Natural killer cell (primary cell): ENCODE data around the gene UBL5. TPM values are rescaled to one million over a fixed set of nuclear protein-coding genes. Genes with fewer than 3 reads are reported as not detected.

Source experiments
- ATAC-seq, 3 donors: fragments of 150-1000 bp in 2 of 3; fragments of 200-7000 bp in 1 of 3; cut with Tn5 transposase; 1 replicate in 1 of 3; 2 replicates in 2 of 3; pipeline ENCODE4 v1.10.0; 2021; ENCODE audit warnings: mild to moderate bottlenecking in 2 of 3, moderate library complexity in 2 of 3
- DNase-seq, 2 donors: peaks; one replicate each; pipeline versions ENCODE4 v3.0.0 to v3.0.0-alpha.2; 2013 to 2021; ENCODE audit warnings: mixed read lengths in 1 of 2
- H3K27ac ChIP-seq: one replicate; pipeline ENCODE4 v1.5.1; 2013; ENCODE audit warnings: mild to moderate bottlenecking, low read length
- H3K27me3 ChIP-seq: one replicate; pipeline ENCODE4 v1.6.1; 2013; ENCODE audit warnings: low read length; ENCODE audit not compliant: control insufficient read depth, insufficient read depth
- H3K36me3 ChIP-seq: one replicate; pipeline ENCODE4 v1.6.1; 2013; ENCODE audit warnings: low read length; ENCODE audit not compliant: control insufficient read depth, insufficient read depth
- H3K4me1 ChIP-seq: one replicate; pipeline ENCODE4 v1.6.1; 2013; ENCODE audit warnings: low read length; ENCODE audit not compliant: control insufficient read depth, insufficient read depth
- H3K4me3 ChIP-seq: one replicate; pipeline ENCODE4 v1.5.1; 2013; ENCODE audit warnings: low read length
- H3K9me3 ChIP-seq: one replicate; pipeline ENCODE4 v1.6.1; 2013; ENCODE audit warnings: low read length; ENCODE audit not compliant: control insufficient read depth, insufficient read depth
- H3K27ac Mint-ChIP-seq, 2 donors: one replicate each; pipeline ENCODE4 v1.8.0; 2022; ENCODE audit warnings: mild to moderate bottlenecking in 2 of 2, mixed read lengths in 2 of 2, moderate library complexity in 1 of 2
- H3K27me3 Mint-ChIP-seq, 2 donors: one replicate each; pipeline ENCODE4 v1.8.0; 2022; ENCODE audit warnings: low read depth in 2 of 2, mixed read lengths in 2 of 2
- H3K36me3 Mint-ChIP-seq: one replicate; pipeline ENCODE4 v1.8.0; 2022; ENCODE audit warnings: mixed read lengths
- H3K4me1 Mint-ChIP-seq, 2 donors: one replicate each; pipeline ENCODE4 v1.8.0; 2022; ENCODE audit warnings: mixed read lengths in 2 of 2
- H3K4me3 Mint-ChIP-seq: one replicate; pipeline ENCODE4 v1.8.0; 2022; ENCODE audit warnings: mild to moderate bottlenecking, moderate library complexity, mixed read lengths
- H3K9me3 Mint-ChIP-seq, 2 donors: one replicate each; pipeline ENCODE4 v1.8.0; 2022; ENCODE audit warnings: mixed read lengths in 2 of 2
- CTCF ChIP-seq: fragments of 200-600 bp; IDR thresholded peaks from one replicate; pipeline ENCODE4 v1.8.0; 2022; ENCODE audit warnings: antibody characterized with exemption
- WGBS: methylation state at CpG from one replicate; pipeline ENCODE4 v1.1.7; 2013; ENCODE audit warnings: missing lambda C conversion rate; ENCODE audit not compliant: insufficient coverage; 5-methylcytosine and 5-hydroxymethylcytosine counted together
- intact Hi-C: fragments of 100-400 bp; cut with micrococcal nuclease; formaldehyde crosslinking; loops from one replicate; pipeline ENCODE4 v1.14.2; 2022
- total RNA-seq, 4 donors: library from RNA; stranded (reverse); fragments of 120-200 nt in 1 of 4; gene quantifications; one replicate each; pipeline versions ENCODE4 v1.2.3 to v1.2.4, GENCODE V29; 2013 to 2022

Gene UBL5
- total RNA-seq, 3 donors from 2014 or later (not counting 1 experiment from before 2014, with no cell fraction given) = 193 to 239 (median 194) TPM

GRCh38 chr19:9854282-9854846 lies 26.6 kb downstream of the UBL5 start:
- Mint-ChIP-seq H3K9me3 (no peaks in the 10 kb centered on the region), H3K4me1 (peaks cover 28 to 53% of the 10 kb centered on the region in 2 donors), H3K4me3 (no peak overlapping the region), H3K27ac (peak overlapping the region in 1 of 2 donors; percentile 10), H3K27me3 (no peaks in the 10 kb centered on the region), H3K36me3 (no peaks in the 10 kb centered on the region)
- DNase-seq (no peak), ATAC-seq (no peak)
- H3K27me3 ChIP-seq = no peaks in the 10 kb centered on the region
- H3K9me3 ChIP-seq = no peaks in the 10 kb centered on the region
- no peak for TF ChIP-seq CTCF
- H3K36me3 ChIP-seq = peaks cover 3% of the 10 kb centered on the region
- H3K27ac ChIP-seq = no peak overlapping the region
- intact Hi-C loops = no loop called here
- H3K4me3 ChIP-seq = no peak overlapping the region
- WGBS = 94% methylated on average over 38 of the region's 38 CpGs
- H3K4me1 ChIP-seq = peaks cover 27% of the 10 kb centered on the region

GRCh38 chr19:9856609-9857008 lies 28.9 kb downstream of the UBL5 start:
- intact Hi-C loops = no loop called here
- 99% methylated on average over 9 of the region's 9 CpGs for WGBS
- TF ChIP-seq CTCF = no peak

GRCh38 chr19:9857076-9857721 lies 29.5 kb downstream of the UBL5 start:
- peak overlapping the region; percentile 88 for H3K4me3 Mint-ChIP-seq
- DNase-seq (no peak), ATAC-seq (no peak)
- no peaks in the 10 kb centered on the region for H3K9me3 ChIP-seq
- no peaks in the 10 kb centered on the region for H3K27me3 Mint-ChIP-seq
- TF ChIP-seq CTCF = no peak
- H3K4me1 ChIP-seq = peaks cover 30% of the 10 kb centered on the region
- H3K4me1 Mint-ChIP-seq = peaks cover 30 to 54% of the 10 kb centered on the region in 2 donors
- H3K36me3 Mint-ChIP-seq = no peaks in the 10 kb centered on the region
- H3K36me3 ChIP-seq = peaks cover 2% of the 10 kb centered on the region
- peak overlapping the region; percentile 49 for H3K27ac ChIP-seq
- intact Hi-C loops = no loop called here
- H3K27ac Mint-ChIP-seq = peak overlapping the region; percentile 90 to 92
- 96% methylated on average over 13 of the region's 13 CpGs for WGBS
- no peaks in the 10 kb centered on the region for H3K9me3 Mint-ChIP-seq
- H3K4me3 ChIP-seq = no peak overlapping the region
- no peaks in the 10 kb centered on the region for H3K27me3 ChIP-seq

More at GRCh38 chr19:9856609-9857008, 28.9 kb downstream of the UBL5 start:
- Histone ChIP-seq H3K4me1 (peaks cover 27% of the 10 kb centered on the region), H3K36me3 (peaks cover 2% of the 10 kb centered on the region), H3K4me3 (no peak overlapping the region), H3K9me3 (no peaks in the 10 kb centered on the region), H3K27ac (no peak overlapping the region), H3K27me3 (no peaks in the 10 kb centered on the region)
- Mint-ChIP-seq H3K4me3 (peak overlapping the region; percentile 55), H3K9me3 (no peaks in the 10 kb centered on the region), H3K4me1 (peaks cover 30 to 52% of the 10 kb centered on the region in 2 donors), H3K36me3 (no peaks in the 10 kb centered on the region), H3K27me3 (no peaks in the 10 kb centered on the region), H3K27ac (peak overlapping the region; percentile 67 to 92)
- no peak for ATAC-seq
- no peak for DNase-seq
